ENCODE measurements around the gene TCL1B. TPM values are rescaled to one million over a fixed set of nuclear protein-coding genes. Genes with fewer than 3 reads are reported as not detected.

Gene TCL1B
- total RNA-seq, 3 donors from 2014 or later = not detected

- DNase-seq (no peak), ATAC-seq (no peak)
- no peak overlapping the region for H3K4me3 Mint-ChIP-seq
- no peaks in the 10 kb centered on the region for H3K4me1 Mint-ChIP-seq (ENCODE audit: low read depth)
- no peaks in the 10 kb centered on the region for H3K36me3 Mint-ChIP-seq (ENCODE audit: insufficient read depth)
- H3K27me3 Mint-ChIP-seq (ENCODE audit: low read depth) = peaks cover 53% of the 10 kb centered on the region
- H3K9me3 Mint-ChIP-seq = no peaks in the 10 kb centered on the region
These were observed 43.9 kb downstream of the TCL1B start for GRCh38 chr14:95730126-95730525.

GRCh38 chr14:95733212-95733611, 47.0 kb downstream of the TCL1B start:
- H3K4me1 Mint-ChIP-seq (ENCODE audit: low read depth) = no peaks in the 10 kb centered on the region

GRCh38 chr14:95739356-95739755, 53.1 kb downstream of the TCL1B start:
- DNase-seq (no peak), ATAC-seq (no peak)
- H3K9me3 Mint-ChIP-seq = peaks cover 12% of the 10 kb centered on the region
- no peaks in the 10 kb centered on the region for H3K27me3 Mint-ChIP-seq (ENCODE audit: low read depth)
- H3K4me3 Mint-ChIP-seq = no peak overlapping the region
- peaks cover 6% of the 10 kb centered on the region for H3K4me1 Mint-ChIP-seq (ENCODE audit: low read depth)
- H3K36me3 Mint-ChIP-seq (ENCODE audit: insufficient read depth) = peaks cover 5% of the 10 kb centered on the region

More at GRCh38 chr14:95733212-95733611, 47.0 kb downstream of the TCL1B start:
- ATAC-seq (no peak), DNase-seq (no peak)
- Mint-ChIP-seq H3K27me3 (ENCODE audit: low read depth) (peaks cover 32% of the 10 kb centered on the region), H3K4me3 (no peak overlapping the region), H3K36me3 (ENCODE audit: insufficient read depth) (no peaks in the 10 kb centered on the region), H3K9me3 (peaks cover 1% of the 10 kb centered on the region)

GRCh38 chr14:95741038-95741490, 54.8 kb downstream of the TCL1B start:
- peaks cover 12% of the 10 kb centered on the region for H3K9me3 Mint-ChIP-seq
- ATAC-seq = no peak
- DNase-seq = no peak
- peaks cover 6% of the 10 kb centered on the region for H3K4me1 Mint-ChIP-seq (ENCODE audit: low read depth)
- peaks cover 5% of the 10 kb centered on the region for H3K27me3 Mint-ChIP-seq (ENCODE audit: low read depth)
- H3K4me3 Mint-ChIP-seq = no peak overlapping the region
- peaks cover 5% of the 10 kb centered on the region for H3K36me3 Mint-ChIP-seq (ENCODE audit: insufficient read depth)

GRCh38 chr14:95741781-95742180, 55.6 kb downstream of the TCL1B start:
- Mint-ChIP-seq H3K36me3 (ENCODE audit: insufficient read depth) (peaks cover 5% of the 10 kb centered on the region), H3K4me1 (ENCODE audit: low read depth) (peaks cover 6% of the 10 kb centered on the region), H3K27me3 (ENCODE audit: low read depth) (peaks cover 5% of the 10 kb centered on the region), H3K4me3 (no peak overlapping the region), H3K9me3 (peaks cover 12% of the 10 kb centered on the region)
- ATAC-seq (no peak), DNase-seq (no peak)

Other genes with a start within 250 kb of the TCL1B start
- gene SYNE3, start 169.8 kb upstream of the TCL1B start, total RNA-seq = 10 to 100 TPM; 11.5 to 15.0 (median 12.9) TPM
- 10 to 100 TPM; 37.3 to 45.1 (median 40.7) TPM for gene GLRX5, start 151.4 kb upstream of the TCL1B start, total RNA-seq
- 1 to 10 TPM in 1 of 3 donors, under 1 TPM in 2; 0.32 to 5.4 (median 0.63) TPM for gene TCL1A, start 27.7 kb downstream of the TCL1B start, total RNA-seq
- gene TUNAR, start 190.4 kb downstream of the TCL1B start, total RNA-seq = not detected